Tibial nerve (tissue), 3 donors: ENCODE measurements around the gene HOXB4.

Source experiments
- POLR2A ChIP-seq, 2 donors: fragments of 450-650 bp; IDR thresholded peaks; one replicate each; pipeline ENCODE4 v1.6.1; 2017; ENCODE audit warnings: antibody characterized with exemption in 2 of 2, mild to moderate bottlenecking in 2 of 2, moderate library complexity in 2 of 2
- TF ChIP-seq, protein P1 (sequence below), 5 experiments: fragments of 200-600 bp in 3 of 5; fragments of 450-650 bp in 2 of 5; sonication (generic) in 3 of 5; IDR thresholded peaks; one replicate each; pipeline ENCODE4 v1.5.1; 2016 to 2019; ENCODE audit warnings: antibody characterized with exemption in 5 of 5, mild to moderate bottlenecking in 3 of 5, moderate library complexity in 2 of 5

DNA sequence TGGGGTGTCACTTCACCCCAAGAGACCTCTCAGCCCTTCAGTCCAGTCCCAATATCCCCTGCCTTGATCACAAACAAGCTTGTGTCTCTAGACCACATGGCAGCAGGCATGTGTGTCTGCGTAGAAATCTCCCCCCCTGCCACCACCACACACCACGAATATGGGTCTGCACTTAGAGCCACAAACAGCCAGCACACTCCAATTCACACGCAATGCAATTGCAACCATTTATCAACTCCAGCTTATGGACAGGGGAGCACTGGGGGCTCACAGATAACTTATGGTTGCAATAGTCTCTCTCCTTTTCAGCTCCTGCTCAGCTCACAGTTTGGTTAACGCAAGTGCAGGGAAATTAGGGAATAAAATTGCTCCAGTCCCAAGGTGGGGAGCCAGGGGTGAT, 45.4 kb upstream of the HOXB4 start:
- TF ChIP-seq, protein P1, sequence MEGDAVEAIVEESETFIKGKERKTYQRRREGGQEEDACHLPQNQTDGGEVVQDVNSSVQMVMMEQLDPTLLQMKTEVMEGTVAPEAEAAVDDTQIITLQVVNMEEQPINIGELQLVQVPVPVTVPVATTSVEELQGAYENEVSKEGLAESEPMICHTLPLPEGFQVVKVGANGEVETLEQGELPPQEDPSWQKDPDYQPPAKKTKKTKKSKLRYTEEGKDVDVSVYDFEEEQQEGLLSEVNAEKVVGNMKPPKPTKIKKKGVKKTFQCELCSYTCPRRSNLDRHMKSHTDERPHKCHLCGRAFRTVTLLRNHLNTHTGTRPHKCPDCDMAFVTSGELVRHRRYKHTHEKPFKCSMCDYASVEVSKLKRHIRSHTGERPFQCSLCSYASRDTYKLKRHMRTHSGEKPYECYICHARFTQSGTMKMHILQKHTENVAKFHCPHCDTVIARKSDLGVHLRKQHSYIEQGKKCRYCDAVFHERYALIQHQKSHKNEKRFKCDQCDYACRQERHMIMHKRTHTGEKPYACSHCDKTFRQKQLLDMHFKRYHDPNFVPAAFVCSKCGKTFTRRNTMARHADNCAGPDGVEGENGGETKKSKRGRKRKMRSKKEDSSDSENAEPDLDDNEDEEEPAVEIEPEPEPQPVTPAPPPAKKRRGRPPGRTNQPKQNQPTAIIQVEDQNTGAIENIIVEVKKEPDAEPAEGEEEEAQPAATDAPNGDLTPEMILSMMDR (IDR thresholded peaks at IDR 0.05), result no peak
- no peak for TF ChIP-seq POLR2A (IDR thresholded peaks at IDR 0.05)
